ENCODE data around the gene SEMA4C.
A peak's percentile ranks its signal among the peaks of the same experiment; 100 is the strongest.

SEMA4C gene

GRCh38 chr2:96860065-96861029 lies 9.5 kb downstream of the SEMA4C start:
- TF ChIP-seq EZH2 (IDR thresholded peaks at IDR 0.05) (no peak), FOXP2 (optimal IDR thresholded peaks at IDR 0.05; ENCODE audit: control extremely low read depth, extremely low read length, insufficient read depth) (no peak), POLR2AphosphoS5 (IDR thresholded peaks at IDR 0.05; ENCODE audit: borderline replicate concordance, low read depth, low read length) (no peak)
- no peak for DNase-seq (ENCODE audit: low read depth, low spot score)
- Histone ChIP-seq H3K4me3 (no peak overlapping the region), H3K9me3 (ENCODE audit: low read depth, low read length) (no peaks in the 10 kb centered on the region), H3K36me3 (ENCODE audit: insufficient read depth, low read length) (peaks cover 34% of the 10 kb centered on the region; the same call in 1 of the 2 replicates), H3K9ac (ENCODE audit: insufficient read length) (no peak overlapping the region), H3K27ac (no peak overlapping the region)

- H3K27ac ChIP-seq: no peak overlapping the region
- no peak overlapping the region for H3K4me3 ChIP-seq
- no peak for TF ChIP-seq EZH2 (IDR thresholded peaks at IDR 0.05)
- TF ChIP-seq POLR2AphosphoS5 (IDR thresholded peaks at IDR 0.05; ENCODE audit: borderline replicate concordance, low read depth, low read length): no peak
- TF ChIP-seq FOXP2 (optimal IDR thresholded peaks at IDR 0.05; ENCODE audit: control extremely low read depth, extremely low read length, insufficient read depth): no peak
- no peak for DNase-seq (ENCODE audit: low read depth, low spot score)
- no peak overlapping the region for H3K9ac ChIP-seq (ENCODE audit: insufficient read length)
- H3K9me3 ChIP-seq (ENCODE audit: low read depth, low read length): no peaks in the 10 kb centered on the region
- H3K36me3 ChIP-seq (ENCODE audit: insufficient read depth, low read length): peaks cover 28% of the 10 kb centered on the region; the same call in 1 of the 2 replicates
Observed at GRCh38 chr2:96859681-96860064, 10.2 kb downstream of the SEMA4C start.

- Histone ChIP-seq H3K4me3 (no peak overlapping the region), H3K36me3 (ENCODE audit: insufficient read depth, low read length) (peaks cover 26% of the 10 kb centered on the region; the same call in 1 of the 2 replicates), H3K9me3 (ENCODE audit: low read depth, low read length) (no peaks in the 10 kb centered on the region), H3K9ac (ENCODE audit: insufficient read length) (no peak overlapping the region), H3K27ac (no peak overlapping the region)
- no peak for DNase-seq (ENCODE audit: low read depth, low spot score)
- no peak for TF ChIP-seq FOXP2 (optimal IDR thresholded peaks at IDR 0.05; ENCODE audit: control extremely low read depth, extremely low read length, insufficient read depth)
- TF ChIP-seq EZH2 (IDR thresholded peaks at IDR 0.05): no peak
- TF ChIP-seq POLR2AphosphoS5 (IDR thresholded peaks at IDR 0.05; ENCODE audit: borderline replicate concordance, low read depth, low read length): no peak
Observed at GRCh38 chr2:96859099-96859649, 10.7 kb downstream of the SEMA4C start.

GRCh38 chr2:96857667-96858372 lies 12.1 kb downstream of the SEMA4C start, which contains the start of gene ANKRD39:
TSS of gene ANKRD39 (minus strand) at chr2:96858016. CDS start at chr2:96857987, 29 bp downstream.
- peak; percentile 51 for TF ChIP-seq FOXP2 (optimal IDR thresholded peaks at IDR 0.05; ENCODE audit: control extremely low read depth, extremely low read length, insufficient read depth)
- peak; percentile 76; the same call in 1 of the 2 replicates for TF ChIP-seq POLR2AphosphoS5 (IDR thresholded peaks at IDR 0.05; ENCODE audit: borderline replicate concordance, low read depth, low read length)
- TF ChIP-seq EZH2 (IDR thresholded peaks at IDR 0.05): no peak
- Histone ChIP-seq H3K27ac (no peak within 1 kb of the TSS), H3K4me3 (peak within 1 kb of the TSS; percentile 99), H3K36me3 (ENCODE audit: insufficient read depth, low read length) (peaks cover 23% of the 10 kb centered on the region; the same call in 1 of the 2 replicates), H3K9me3 (ENCODE audit: low read depth, low read length) (no peaks in the 10 kb centered on the region), H3K9ac (ENCODE audit: insufficient read length) (peak within 1 kb of the TSS; percentile 84)
- peak; percentile 90 for DNase-seq (ENCODE audit: low read depth, low spot score)

- peak overlapping the region; percentile 84 for H3K9ac ChIP-seq (ENCODE audit: insufficient read length)
- H3K36me3 ChIP-seq (ENCODE audit: insufficient read depth, low read length): peaks cover 23% of the 10 kb centered on the region
- TF ChIP-seq FOXP2 (optimal IDR thresholded peaks at IDR 0.05; ENCODE audit: control extremely low read depth, extremely low read length, insufficient read depth): no peak
- no peak; the same call in 1 of the 2 replicates for TF ChIP-seq POLR2AphosphoS5 (IDR thresholded peaks at IDR 0.05; ENCODE audit: borderline replicate concordance, low read depth, low read length)
- TF ChIP-seq EZH2 (IDR thresholded peaks at IDR 0.05): no peak
- peak overlapping the region; percentile 99 for H3K4me3 ChIP-seq
- no peak overlapping the region for H3K27ac ChIP-seq
- DNase-seq (ENCODE audit: low read depth, low spot score): no peak
- no peaks in the 10 kb centered on the region for H3K9me3 ChIP-seq (ENCODE audit: low read depth, low read length)
Observed at GRCh38 chr2:96856776-96857666, 12.9 kb downstream of the SEMA4C start.

GRCh38 chr2:96853321-96853720 lies 16.6 kb downstream of the SEMA4C start:
- DNase-seq (ENCODE audit: low read depth, low spot score): no peak
- no peak for TF ChIP-seq EZH2 (IDR thresholded peaks at IDR 0.05)
- no peak for TF ChIP-seq POLR2AphosphoS5 (IDR thresholded peaks at IDR 0.05; ENCODE audit: borderline replicate concordance, low read depth, low read length)
- TF ChIP-seq FOXP2 (optimal IDR thresholded peaks at IDR 0.05; ENCODE audit: control extremely low read depth, extremely low read length, insufficient read depth): no peak
- Histone ChIP-seq H3K27ac (no peak overlapping the region), H3K4me3 (no peak overlapping the region), H3K9me3 (ENCODE audit: low read depth, low read length) (no peaks in the 10 kb centered on the region), H3K9ac (ENCODE audit: insufficient read length) (no peak overlapping the region), H3K36me3 (ENCODE audit: insufficient read depth, low read length) (peaks cover 30% of the 10 kb centered on the region)

GRCh38 chr2:96852667-96853066 lies 17.2 kb downstream of the SEMA4C start:
- Histone ChIP-seq H3K9ac (ENCODE audit: insufficient read length) (no peak overlapping the region), H3K4me3 (no peak overlapping the region), H3K27ac (no peak overlapping the region), H3K9me3 (ENCODE audit: low read depth, low read length) (no peaks in the 10 kb centered on the region), H3K36me3 (ENCODE audit: insufficient read depth, low read length) (peaks cover 36% of the 10 kb centered on the region)
- no peak for DNase-seq (ENCODE audit: low read depth, low spot score)
- TF ChIP-seq EZH2 (IDR thresholded peaks at IDR 0.05) (no peak), POLR2AphosphoS5 (IDR thresholded peaks at IDR 0.05; ENCODE audit: borderline replicate concordance, low read depth, low read length) (no peak), FOXP2 (optimal IDR thresholded peaks at IDR 0.05; ENCODE audit: control extremely low read depth, extremely low read length, insufficient read depth) (no peak)

All from SK-N-MC (cell line).